GM21717 (cell line): ENCODE results near the gene MGST1.

Experiments used
- ATAC-seq: cut with Tn5 transposase; IDR thresholded peaks from one replicate; pipeline ENCODE4 v1.9.1; 2021; ENCODE audit warnings: mild to moderate bottlenecking, moderate library complexity; ENCODE audit not compliant: unreplicated experiment

The MGST1 gene, protein sequence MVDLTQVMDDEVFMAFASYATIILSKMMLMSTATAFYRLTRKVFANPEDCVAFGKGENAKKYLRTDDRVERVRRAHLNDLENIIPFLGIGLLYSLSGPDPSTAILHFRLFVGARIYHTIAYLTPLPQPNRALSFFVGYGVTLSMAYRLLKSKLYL

DNA sequence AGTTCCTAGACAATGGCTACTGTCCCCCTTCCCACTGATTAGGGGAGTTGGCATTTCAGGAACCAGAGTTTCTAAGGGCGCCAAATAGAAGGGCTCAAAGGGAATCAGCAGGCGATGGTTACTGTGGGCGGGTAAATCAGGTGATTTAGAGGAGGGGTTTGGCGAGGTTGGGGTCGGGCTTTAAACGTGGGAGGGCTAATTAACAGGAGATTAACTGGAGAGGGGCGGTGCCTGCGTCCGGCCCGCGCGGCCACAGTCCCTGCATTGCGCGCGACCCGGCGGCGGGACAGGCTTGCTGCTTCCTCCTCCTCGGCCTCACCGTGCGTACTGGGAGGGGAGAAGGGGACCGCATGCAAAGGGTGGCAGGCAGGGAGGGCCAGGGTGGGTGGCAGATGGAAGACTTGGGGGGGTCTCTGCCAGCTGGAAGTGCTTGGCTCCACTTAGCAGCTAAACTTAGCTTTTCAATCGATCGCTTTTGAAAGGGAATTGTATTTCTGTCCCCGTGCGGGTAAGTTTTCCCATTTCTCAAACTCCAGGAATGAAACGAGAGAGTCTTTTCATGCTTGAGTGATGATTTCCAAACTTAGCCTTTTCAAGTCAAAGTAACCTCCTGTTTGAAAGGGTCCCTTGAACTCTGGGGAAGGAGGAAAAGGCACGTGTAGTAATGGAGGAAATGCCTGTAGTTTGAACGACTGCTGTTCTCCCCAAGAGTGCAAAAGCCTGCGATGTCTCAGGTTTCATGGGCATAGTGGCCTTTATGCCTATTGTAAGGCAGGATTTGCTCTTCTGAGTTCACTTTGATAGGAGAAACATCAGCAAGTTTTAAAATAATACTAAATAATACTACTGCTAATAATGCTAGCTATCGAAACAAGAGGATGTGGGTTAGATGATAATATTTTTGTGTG lies at the start of gene MGST1:
TSS of gene MGST1 (plus strand) at position 255 of the 908 bp plus-strand sequence. CDS start 6,608 bp downstream, outside the sequence.
- no peak for ATAC-seq

DNA sequence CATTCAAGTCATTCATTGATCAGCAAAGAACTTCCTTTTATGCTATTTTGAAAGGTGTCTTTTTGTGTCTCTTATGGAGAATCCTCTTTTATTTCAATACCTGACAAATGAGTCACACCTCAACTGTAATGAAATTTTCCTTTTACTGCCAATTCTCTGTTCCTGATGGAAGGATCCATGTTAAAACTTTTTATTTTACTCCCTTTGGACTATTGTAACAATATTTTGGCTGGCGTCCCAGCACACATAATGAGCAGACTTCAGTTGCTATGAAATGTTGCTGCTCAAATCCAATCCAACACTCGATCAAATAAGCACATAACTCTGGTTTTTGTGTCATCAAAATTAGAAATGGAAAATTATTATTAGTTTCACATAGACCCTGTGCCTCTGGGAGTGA lies 48.0 kb upstream of the MGST1 start:
- no peak for ATAC-seq

DNA sequence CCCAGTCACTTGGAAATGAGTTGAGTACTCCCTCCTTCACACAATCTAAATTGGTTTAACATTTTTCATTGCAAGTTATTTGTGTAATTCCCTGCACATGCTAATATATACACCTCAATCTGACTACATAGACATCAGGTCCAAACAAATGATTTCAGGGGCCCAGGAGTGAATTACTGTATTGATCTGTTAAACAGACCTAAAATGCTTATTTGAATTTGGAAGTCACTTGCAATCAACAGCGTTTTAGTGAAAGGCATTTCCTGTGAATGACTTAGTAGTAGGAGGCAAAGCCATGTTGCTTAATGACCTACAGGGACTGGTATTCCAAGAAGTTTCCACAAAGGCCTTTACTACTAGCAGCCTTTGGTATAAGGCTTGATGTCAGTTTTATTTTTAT lies 47.3 kb upstream of the MGST1 start:
- no peak for ATAC-seq

DNA sequence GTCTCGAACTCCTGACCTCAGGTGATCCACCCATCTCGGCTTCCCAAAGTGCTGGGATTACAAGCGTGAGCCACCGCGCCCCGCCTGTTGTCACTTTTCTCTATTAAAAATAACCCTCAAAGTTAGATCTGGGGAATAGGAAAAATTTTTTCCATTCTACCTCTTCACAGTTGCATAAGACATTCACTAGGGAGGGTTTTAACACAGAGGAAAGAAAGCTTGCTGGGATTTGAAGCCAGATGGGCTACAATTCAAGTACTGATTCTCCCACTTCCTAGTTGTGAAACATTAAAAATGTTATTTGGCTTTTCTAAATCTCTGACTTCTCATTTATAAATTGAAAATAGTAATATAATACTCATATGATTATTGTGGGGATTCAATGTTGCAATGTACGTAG lies 46.7 kb upstream of the MGST1 start:
- no peak for ATAC-seq

DNA sequence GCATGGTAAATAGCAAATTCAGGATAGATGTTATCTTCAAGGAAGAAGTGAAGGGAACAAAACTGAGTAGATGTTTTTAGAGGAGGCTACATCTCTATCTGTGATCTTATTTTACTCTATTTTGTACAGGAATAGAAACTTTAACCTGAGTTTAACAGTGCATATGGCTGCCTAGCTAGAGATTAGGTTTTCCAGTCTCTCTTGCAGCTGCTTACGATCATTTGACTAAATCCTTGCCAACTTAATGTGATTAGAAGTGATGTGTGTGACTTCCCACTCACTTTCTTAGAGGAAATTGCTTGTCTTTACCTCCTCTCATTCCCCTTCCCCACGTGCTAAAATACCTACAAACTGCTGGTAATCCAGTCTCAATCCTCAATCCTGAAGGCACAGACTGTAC lies 43.5 kb upstream of the MGST1 start:
- no peak for ATAC-seq

DNA sequence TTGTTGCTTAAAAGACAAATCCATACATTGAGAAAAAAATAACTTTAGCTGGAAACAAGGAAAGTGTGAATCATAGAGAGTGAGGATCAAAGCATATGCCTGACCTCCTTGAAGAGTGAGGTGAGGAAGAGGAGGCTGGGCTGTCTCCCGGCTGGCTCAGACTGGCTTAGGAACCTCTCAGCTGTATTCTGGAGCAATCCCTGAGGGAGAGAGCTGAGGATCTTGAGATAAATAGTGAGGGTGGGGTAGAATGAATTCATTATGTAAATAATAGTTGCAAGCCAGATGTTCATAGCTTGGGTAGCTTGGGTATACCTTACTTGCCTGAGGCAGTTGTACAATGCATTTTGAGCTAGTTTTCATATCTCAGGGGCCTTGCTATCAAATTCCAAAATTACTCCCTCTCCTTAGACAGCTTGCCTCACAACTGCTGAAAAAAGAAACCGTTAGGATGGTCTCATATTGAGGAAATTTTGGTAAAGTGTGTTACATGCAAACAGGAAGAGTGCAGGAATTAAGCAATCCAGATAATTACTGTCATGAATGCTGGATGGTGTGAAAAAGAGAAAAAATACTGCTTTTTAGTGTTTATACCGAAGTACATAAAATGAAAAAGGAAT lies 39.5 kb upstream of the MGST1 start:
- ATAC-seq = no peak

DNA sequence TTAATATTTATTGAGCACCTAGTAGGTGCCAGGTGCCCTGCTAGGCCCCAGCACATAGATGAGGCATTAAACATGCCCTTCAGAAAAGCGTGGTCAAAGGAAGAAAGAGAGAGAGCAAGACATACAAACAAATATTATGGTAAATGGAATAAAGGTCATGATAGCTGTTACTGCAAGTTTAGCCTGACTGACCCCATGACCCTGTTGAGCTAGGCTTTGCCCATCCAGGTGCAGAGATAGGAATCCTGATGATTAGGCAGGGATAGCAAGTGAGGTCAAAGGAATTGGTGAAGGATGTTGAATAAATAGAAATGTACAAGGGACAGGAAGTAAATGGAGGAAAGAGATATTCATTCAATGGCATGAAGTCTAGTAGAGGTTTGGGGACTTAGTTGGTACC lies 36.5 kb upstream of the MGST1 start:
- no peak for ATAC-seq

DNA sequence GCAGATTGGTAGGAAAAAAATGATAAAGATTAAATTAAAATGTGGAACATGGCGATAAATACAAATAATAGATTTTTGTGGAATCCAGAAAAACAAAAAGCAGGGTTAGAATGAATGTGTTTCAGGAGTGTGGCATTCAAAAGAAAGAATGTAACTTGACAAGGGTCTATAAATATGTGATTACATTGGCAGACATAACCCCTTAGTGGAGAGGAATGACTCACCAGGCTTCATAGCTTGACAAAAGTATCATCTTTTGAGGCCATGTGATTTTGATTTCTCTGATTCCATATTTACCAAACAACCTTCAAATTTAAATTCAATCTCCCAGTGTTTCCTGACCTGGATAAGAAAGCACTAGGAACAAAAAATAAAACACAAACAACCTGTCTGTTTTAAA lies 24.4 kb upstream of the MGST1 start:
- ATAC-seq = no peak

DNA sequence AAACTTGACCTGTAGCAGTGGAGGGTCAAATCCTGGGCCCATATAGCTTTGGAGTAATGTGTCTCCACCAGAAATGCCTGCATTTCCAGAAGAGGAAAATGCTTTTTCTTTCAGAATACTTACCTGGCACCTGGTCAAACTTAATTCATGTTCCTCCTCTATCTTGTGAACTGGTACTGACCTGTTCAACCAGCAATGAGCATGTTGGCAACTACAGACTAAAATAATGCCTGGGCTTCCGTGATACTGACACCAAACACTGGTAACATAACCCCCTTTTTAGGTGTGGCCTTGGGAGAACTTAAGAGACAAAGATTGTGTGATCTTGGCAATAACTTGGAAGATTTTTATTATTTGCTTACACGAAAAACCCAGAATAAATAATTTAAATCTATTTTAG lies 23.8 kb upstream of the MGST1 start:
- no peak for ATAC-seq

DNA sequence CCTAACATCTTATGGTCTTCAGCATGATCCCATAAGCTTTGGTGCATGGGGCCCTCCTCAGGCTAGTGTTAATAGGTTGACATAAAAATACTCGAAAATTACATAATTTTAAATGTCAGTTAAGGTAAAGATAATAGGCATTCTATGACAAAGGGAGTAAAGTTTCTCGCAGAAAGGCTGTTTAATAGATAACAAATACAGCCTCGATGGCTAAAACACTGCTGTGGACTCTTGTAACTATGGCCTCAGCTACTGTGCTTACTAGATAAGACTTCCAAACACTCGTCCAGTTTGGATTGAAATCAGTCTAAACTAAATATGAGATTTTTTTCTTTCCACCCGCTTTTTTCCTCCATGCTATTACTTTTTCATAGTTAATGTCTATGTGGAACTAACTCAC lies 23.2 kb upstream of the MGST1 start:
- ATAC-seq = no peak

DNA sequence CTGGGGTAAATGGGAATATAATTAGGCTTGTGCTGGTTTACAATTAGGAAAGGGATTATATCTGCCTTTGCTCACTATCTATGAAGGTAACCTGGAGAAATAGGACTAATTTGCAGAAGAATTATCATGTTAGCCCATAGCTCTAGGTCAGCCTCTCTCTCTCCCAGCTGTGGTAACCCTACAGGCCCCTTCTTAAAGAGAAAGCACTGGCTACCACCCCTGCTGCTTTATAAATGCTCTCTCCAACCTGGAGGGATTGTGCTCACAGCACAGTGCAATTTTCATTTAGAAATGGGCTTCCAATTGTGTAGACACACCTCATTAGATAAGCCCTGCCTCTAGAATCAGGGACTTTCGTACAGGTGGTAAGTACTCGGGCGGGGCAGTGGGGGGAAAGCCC lies 22.7 kb upstream of the MGST1 start:
- no peak for ATAC-seq

DNA sequence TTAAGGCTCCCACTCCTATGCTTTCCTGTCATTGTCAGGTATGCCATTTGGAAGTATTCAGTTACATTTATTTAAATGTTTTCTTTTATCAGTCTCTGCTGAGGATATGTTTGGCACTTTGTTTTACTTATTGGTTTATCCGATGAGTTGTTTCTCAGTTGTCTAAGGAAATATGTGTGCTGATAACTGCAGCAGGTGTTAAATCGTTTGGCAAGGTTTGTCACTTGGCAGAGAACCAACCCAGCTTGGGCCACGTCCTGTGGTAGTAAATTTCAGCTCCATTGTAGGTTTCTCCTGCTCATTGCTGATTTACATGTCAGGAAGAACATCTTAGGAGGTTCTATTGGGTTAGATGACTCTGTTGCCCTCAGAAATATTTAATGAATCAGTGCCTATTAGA lies 22.0 kb upstream of the MGST1 start:
- no peak for ATAC-seq

DNA sequence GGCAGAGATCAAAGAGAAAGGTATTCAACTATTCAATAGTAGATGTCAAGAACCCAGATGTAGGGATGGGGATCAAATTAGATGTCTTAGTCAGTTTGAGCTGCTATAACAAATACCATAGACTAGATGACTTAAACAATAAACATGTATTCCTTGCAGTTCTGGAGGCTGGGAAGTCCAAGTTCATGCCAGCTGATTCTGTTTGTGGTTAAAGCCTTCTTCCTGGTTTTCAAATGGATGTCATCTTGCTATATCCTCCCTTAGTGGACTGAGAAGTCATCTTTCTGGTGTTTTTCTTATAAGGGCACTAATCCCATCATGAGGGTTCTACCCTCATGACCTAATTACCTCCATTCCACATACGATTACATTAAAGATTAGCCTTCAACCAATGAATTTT lies 19.5 kb upstream of the MGST1 start:
- no peak for ATAC-seq

DNA sequence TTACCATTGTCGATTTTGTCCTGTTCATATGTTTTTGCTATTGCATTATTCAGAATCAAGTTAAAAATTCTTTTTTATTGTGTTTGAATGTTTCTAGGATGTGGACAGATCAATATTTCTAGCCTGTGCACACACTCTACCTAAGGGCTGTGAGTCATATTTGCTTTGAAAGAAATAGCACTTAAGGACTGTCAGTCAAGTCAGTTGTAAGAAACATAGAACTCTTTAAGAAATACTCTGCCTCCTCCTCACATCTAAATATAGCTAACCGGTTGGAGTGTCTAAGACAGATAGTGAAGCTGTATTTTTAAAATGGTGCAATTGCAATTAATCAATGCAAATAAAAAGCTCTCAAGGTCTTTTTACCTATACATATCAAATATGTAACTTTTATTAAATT lies 17.9 kb upstream of the MGST1 start:
- no peak for ATAC-seq

DNA sequence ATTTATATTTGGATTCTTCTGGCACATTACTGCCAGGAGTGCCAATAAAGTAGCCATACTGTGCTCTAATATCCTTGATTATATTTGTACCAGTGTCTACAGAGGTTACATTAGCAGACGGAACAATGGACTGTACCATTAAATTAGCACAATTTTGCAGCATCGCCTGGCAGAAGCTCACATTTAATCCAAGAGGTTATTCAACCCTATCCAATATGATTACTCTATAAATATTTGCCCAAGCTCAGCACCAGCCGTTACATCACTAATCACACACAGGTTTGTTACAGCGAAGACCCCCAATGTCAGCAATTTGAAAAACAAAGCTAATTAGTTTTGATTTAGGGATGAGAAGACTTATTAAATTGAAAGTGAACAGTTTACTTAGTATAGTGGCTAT lies 16.9 kb upstream of the MGST1 start:
- ATAC-seq = no peak

DNA sequence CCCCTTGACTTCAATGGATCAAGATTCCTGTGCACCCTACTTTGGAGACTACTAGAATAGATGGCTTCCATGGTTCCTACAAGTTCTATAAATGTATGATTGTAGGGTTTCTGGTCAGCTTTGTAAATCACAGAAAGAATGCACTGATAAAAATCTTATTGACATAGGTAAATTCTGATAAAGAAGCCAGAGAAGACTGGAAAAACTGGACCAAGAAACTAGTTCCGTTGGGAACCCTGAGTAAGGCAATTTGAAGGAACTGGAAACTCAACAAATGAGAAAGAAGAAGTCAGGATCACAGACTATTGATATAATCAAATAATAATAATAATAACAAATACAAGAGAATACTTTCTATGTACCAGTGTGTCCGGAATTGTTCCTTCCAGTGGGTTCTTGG lies 15.4 kb upstream of the MGST1 start:
- no peak for ATAC-seq

DNA sequence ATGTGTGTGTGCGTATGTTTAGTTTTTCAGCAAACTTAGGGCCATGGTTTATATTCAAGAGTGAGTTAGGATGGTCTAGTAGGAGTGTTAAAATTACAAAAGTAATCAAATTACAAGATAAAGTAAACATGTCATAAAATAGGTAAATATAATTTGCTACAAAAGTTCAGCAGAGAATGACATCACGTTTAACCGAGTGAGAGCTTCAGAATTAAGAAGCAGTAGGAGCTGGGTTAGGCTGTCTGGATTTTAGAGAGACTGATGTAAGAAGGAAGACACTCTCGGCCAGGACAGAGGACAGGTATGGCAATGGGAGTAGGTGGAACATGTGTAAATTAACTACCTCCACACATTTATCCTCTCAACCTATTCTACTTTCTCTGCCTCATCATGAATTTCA lies 11.6 kb upstream of the MGST1 start:
- ATAC-seq = no peak

DNA sequence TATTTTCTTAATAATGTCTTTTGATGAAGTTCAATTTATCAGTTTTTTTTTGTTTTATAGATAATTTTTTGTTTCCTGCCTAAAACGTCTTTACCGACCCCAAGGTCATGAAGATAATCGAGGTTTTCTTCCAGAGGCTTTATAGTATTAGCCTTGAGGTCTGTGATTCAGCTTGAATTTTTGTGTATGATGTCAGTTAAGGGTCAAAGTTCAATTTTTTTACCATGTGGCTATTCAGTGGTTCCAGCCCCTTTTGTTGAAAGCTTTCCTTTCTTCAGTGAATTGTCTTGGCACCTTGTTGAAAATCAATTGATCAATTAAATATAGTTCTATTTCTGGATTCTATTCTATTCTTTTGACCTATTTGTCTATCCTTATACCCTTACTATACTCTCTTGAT lies 3.2 kb upstream of the MGST1 start:
- no peak for ATAC-seq

DNA sequence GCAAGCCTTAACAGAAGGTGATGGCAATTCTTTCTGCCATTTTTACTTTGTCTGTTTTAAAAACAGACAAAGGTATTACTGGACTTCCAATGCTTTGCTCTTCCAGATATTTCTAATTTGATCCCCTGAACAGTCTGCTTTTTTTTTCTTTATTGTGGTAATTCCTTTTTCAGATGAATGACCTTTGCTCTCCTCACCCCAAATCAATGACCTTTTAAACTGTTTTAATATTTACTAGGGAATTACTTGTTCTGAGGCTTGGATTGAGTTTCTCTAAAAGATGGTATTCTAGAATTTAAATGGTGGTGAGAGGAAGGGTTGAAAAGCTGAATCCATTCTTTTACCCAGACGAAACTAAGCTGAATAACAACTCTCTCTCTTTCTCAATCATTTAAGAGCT lies 2.3 kb upstream of the MGST1 start:
- ATAC-seq = no peak

DNA sequence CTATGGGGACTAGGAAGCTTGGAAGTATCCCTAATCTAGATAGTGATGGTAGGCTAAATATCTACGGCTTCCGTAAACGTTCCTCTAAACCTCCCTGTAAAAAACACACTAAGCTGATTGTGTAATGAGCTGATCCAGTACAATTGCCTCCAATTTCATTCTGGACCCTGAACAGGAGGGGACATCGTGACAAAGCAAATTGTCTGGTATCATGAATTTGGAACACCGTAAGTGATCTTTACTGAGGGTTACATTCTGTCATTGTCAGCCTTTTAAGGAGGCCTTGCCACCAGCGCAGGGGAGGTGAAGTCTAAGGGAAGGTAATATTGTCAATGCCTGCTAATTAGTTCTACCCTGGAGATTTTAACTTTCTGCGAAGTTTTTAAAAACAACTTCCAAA lies 487 bp upstream of the MGST1 start:
- no peak for ATAC-seq

DNA sequence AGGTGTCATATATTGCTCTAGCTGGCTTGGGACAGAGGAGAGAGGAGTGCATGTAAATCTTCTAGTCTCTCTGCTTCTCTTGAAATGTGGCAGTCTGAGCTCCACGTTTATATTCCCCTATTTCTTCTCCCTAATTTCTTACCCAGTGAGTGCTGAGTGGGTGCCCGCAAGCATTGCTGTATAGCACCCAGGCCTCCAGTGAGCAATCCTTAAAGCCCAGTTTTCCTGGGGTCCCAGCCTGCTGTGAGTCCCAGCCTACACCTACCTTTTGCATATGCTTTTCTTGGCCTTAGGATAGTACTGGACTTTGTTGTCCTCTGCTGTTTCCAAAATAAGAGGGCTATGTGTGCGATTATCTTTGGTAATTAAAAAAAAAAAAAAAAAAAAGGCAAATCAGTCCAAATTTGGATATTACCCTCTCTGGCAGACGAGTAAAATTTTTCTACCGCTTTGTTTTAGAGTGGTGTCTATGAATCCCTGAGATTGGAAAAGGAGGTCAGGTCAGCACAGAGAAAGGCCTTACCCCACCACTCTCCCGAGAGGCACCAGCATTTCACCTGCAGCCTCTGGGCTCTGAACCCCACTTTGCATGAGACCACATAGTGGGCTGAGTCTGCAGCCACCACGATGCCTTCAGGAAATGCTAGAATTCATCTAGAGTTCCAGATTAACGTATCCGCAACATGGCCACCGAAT lies 1.1 kb downstream of the MGST1 start:
- ATAC-seq = no peak

DNA sequence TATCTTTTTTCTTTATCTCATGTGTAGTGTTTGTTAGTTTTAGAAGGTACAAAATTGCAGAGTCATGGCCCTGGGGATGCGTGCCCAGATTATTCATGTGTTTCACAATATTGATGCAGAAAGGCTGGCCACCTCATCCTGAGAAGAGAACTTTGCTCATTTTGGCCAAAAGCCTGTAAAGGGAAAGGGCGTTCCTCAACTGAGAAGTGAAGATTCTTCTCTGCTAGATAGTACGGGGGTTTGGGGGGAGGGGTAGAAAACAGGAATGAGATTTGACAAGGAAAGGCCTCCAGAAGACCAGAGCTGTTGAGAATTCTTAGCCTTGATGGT lies 1.7 kb downstream of the MGST1 start:
- no peak for ATAC-seq
